ENCODE results near the gene BEX1. TPM values are rescaled to one million over a fixed set of nuclear protein-coding genes. Genes with fewer than 3 reads are reported as not detected.

The BEX1 gene
- total RNA-seq, 1 donor, result 0.36 TPM

DNA sequence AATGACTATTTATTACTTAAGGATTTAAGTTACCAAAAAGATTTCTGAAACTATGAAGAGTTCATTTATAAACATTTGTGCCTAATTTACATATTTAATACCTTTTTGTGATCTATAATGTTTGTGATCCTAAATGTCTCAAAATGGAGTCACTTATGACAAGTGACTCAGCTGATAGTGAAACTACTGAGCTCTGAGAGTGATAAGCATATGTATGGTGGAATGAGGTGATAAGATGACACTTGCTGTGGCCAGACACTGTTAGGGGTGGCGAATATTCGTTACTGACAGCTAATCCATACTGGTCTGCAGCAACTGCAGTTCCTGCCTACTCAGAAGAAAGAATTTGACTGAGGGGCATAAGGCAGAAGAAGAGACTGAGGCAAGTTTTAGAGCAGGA, 34.5 kb upstream of the BEX1 start:
- no peak for DNase-seq (ENCODE audit: low read depth)
- no peak overlapping the region for H3K4me3 ChIP-seq (ENCODE audit: low read depth, low read length)
- TF ChIP-seq, protein P1, sequence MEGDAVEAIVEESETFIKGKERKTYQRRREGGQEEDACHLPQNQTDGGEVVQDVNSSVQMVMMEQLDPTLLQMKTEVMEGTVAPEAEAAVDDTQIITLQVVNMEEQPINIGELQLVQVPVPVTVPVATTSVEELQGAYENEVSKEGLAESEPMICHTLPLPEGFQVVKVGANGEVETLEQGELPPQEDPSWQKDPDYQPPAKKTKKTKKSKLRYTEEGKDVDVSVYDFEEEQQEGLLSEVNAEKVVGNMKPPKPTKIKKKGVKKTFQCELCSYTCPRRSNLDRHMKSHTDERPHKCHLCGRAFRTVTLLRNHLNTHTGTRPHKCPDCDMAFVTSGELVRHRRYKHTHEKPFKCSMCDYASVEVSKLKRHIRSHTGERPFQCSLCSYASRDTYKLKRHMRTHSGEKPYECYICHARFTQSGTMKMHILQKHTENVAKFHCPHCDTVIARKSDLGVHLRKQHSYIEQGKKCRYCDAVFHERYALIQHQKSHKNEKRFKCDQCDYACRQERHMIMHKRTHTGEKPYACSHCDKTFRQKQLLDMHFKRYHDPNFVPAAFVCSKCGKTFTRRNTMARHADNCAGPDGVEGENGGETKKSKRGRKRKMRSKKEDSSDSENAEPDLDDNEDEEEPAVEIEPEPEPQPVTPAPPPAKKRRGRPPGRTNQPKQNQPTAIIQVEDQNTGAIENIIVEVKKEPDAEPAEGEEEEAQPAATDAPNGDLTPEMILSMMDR (IDR thresholded peaks at IDR 0.05; ENCODE audit: insufficient read depth, low read length), result no peak

DNA sequence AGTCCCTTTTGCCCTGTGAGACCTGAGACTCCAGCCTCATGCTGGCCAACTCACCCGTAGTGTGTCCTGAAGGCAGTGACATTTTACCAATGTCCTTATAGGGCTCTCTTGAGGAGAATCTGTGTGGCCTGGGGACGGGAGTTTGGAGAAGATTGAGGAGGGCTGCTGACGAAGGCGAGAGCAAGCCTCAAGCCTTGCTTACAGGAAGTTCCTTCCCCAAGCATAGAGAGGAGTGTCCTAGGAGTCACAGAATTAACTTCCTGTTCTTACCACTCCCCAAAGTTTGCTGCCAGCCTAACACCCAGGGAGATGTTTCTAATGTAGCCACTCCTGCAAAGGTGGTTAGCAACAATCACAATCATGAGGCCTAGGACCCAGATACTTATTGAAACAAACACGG, 29.0 kb upstream of the BEX1 start, which contains the start of gene NXF3:
NXF3 (minus strand) TSS at position 202 of the 400 bp plus-strand sequence; CDS start at position 82, 120 bp downstream.
- TF ChIP-seq, protein P1 (IDR thresholded peaks at IDR 0.05; ENCODE audit: insufficient read depth, low read length), result no peak
- H3K4me3 ChIP-seq (ENCODE audit: low read depth, low read length), result no peak within 1 kb of the TSS
- DNase-seq (ENCODE audit: low read depth), result no peak

DNA sequence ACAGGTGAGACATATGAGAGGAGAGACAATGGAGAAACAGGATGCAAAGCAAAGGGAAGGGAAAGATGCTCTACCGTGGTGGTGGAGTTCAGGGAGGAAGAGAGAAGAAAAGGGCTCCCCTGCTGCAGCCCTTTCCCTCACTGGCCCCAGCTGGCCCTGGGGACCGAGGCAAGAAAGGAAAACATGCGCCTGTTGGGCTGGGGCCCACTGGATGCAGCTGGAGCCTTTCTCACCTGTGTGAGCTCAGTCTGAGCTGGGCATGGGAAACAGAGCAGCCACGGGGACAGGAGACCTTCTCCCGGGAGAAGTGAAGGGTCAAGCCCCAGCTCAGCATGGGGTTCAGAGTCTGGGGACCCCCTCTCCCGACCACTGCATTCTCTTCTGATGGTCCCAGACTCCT, 17.1 kb upstream of the BEX1 start:
- TF ChIP-seq, protein P1 (IDR thresholded peaks at IDR 0.05; ENCODE audit: insufficient read depth, low read length), result no peak
- no peak overlapping the region for H3K4me3 ChIP-seq (ENCODE audit: low read depth, low read length)
- no peak for DNase-seq (ENCODE audit: low read depth)

DNA sequence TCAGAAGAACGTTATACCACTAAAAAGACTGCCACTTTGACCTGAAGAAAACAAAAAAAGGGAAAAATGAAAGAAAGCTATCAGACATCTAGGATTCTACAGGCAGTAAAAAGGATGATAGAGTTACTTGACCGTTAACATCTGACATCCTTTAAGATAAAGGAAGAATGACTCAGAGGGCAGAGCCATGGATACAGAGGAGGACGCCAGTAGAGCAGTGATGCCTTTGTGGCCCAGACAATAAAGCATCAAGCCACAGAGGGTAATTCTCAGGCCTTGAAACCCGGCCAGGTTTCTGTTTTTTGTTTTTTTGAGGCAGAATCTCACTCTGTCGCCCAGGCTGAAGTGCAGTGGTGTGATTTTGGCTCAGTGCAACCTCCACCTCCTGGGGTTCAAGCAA, 9.5 kb upstream of the BEX1 start:
- peak; percentile 7 for DNase-seq (ENCODE audit: low read depth)
- H3K4me3 ChIP-seq (ENCODE audit: low read depth, low read length), result no peak overlapping the region
- TF ChIP-seq, protein P1 (IDR thresholded peaks at IDR 0.05; ENCODE audit: insufficient read depth, low read length), result no peak

DNA sequence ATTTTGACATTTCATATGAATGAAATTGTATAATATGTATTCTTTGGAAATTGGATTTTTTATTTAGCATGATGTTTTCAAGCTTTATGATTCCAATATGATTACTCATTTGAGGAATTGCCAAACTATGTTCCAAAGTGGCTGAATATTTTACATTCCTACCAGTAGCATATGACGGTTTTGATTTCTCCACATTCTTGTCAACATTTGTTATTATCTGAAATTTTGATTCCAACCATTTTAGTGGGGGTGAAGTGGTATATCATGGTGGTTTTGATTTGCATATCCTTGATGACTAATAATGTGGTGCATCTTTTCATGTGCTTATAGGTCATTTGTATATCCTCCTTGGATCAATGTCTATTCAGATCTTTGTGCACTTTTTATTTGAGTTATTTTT, 2.6 kb upstream of the BEX1 start:
- no peak overlapping the region for H3K4me3 ChIP-seq (ENCODE audit: low read depth, low read length)
- peak; percentile 1 for DNase-seq (ENCODE audit: low read depth)
- TF ChIP-seq, protein P1 (IDR thresholded peaks at IDR 0.05; ENCODE audit: insufficient read depth, low read length), result no peak

DNA sequence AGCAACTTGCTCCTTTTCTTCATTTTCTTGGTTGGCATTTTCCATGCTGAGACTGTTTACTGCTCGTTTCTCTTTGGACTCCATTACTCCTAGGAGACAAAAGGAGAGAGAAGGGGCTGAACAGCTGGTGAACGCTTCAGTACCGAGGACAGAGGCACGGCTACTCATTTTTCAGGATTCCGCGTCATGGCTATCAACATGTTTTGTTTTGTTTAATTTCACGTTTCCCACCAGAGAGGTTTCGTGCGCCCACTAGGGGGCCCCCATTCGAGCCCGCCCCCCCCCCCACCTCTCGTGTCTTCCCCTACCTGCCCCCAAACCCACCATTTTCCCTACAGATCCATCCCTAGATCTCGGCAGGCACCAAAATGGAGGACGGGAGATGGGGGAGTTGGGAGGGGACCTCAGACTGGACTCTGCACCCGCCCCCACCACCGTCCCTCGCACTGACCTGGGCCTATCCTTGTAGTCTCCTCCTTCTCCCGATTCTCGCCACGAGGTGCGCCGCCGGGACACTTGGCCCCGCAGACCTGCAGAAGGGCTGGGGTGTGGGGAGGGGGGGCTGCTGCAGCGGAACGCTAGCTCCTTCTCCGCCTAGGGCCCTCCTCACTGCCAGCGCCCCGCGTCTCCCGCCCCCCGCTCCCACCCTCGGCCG, 653 bp downstream of the BEX1 start:
- peak overlapping the region; percentile 9 for H3K4me3 ChIP-seq (ENCODE audit: low read depth, low read length)
- TF ChIP-seq, protein P1 (IDR thresholded peaks at IDR 0.05; ENCODE audit: insufficient read depth, low read length), result no peak
- peak; percentile 39 for DNase-seq (ENCODE audit: low read depth)

DNA sequence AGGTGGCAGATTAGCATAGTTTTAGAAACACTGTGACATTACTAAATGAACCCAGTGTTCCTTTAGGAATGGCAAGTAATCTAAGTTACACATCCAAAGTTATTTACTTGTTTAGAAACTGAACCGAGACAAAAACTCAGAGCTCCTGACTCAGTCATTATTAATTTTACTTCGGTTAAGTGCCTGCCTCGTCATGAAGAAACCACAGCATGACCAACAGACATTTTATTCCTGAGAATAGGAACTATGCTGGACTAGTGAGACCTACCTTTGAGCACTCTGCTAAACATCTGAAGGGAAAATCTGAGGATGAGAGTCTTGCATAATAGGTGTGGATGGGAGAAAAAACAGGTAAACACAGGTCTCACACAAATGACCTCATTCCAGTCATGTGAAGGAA, 2.5 kb downstream of the BEX1 start:
- H3K4me3 ChIP-seq (ENCODE audit: low read depth, low read length), result no peak overlapping the region
- DNase-seq (ENCODE audit: low read depth), result no peak
- TF ChIP-seq, protein P1 (IDR thresholded peaks at IDR 0.05; ENCODE audit: insufficient read depth, low read length), result no peak

All from fibroblast of the aortic adventitia (primary cell).